ENCODE measurements around the gene NPW. TPM values are rescaled to one million over a fixed set of nuclear protein-coding genes. Genes with fewer than 3 reads are reported as not detected.

The NPW gene
- total RNA-seq, 1 donor from 2014 or later = 0.80 TPM

DNA sequence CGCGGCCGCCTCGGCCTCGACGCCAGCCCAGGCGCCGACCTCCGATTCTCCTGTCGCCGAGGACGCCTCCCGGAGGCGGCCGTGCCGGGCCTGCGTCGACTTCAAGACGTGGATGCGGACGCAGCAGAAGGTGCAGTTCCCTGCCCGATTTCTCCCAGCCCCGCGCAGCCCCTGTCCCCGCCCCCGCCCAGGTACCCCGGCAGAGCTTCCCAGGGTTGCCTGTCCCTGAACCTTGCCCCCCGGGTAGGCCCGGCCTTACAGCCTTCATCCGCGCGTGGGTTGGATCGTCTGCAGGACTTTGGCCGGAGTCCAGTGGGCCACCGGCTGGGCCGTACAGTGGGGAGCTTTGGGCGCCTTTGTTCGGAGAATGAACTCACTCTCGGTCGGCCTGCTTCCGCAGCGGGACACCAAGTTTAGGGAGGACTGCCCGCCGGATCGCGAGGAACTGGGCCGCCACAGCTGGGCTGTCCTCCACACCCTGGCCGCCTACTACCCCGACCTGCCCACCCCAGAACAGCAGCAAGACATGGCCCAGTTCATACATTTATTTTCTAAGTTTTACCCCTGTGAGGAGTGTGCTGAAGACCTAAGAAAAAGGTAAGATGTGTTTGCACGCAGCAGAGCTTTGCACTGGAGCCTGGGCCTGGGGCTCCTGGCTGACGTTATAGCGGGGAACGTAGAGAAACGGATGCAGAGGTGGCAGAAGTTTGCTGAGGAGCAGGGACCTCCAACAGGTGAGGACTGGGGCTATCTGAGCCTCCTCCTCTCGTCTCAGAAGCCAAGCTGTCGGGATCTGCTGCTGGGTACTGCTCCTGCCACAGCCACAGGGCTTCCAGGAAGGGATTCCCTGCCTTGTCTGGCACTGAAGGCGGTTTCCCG is 35.0 kb upstream of the NPW start:
- no peak for ATAC-seq

DNA sequence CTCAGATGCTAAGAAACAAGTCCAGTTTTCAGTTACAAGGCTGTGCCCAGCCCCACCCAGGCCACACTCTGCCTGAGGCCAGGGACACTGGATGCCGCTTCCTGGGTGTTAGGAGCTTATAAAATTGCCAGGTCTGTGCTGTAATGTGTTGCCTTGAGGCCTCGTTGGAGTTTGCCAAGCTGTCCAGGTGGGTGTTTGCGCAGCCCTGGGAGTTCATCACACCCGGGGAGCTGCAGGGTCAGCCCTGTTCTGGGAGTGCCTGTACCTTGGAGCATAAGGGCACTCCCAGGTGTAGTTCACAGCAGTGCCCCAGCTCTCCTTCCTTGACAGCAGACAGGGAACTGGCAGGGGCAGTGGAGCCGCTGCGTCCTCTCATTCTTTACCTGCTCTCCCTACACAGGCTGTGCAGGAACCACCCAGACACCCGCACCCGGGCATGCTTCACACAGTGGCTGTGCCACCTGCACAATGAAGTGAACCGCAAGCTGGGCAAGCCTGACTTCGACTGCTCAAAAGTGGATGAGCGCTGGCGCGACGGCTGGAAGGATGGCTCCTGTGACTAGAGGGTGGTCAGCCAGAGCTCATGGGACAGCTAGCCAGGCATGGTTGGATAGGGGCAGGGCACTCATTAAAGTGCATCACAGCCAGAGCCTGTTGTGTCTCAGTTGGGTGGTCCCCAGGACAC is 34.0 kb upstream of the NPW start:
- ATAC-seq = peak; percentile 6

DNA sequence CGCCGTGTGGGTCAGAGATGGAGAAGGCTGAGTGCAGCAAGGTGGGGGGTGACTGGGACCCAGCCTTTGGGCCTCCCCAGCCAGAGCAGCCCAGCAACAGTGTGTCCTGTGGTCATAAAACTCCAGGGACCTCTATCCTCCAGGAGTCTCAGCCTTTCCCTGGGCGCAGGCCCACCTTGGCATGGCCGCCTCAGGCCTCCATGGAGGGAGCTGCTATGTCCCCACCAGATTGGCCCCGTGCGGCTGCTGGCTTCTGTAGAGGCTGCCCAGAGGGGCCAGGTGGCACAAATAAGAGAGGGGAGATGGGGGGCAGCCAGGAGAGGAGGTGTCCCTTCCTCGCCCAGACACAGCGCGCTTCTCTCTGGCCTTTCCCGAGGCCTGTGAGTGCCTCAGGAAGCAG is 32.4 kb upstream of the NPW start:
- ATAC-seq = no peak

DNA sequence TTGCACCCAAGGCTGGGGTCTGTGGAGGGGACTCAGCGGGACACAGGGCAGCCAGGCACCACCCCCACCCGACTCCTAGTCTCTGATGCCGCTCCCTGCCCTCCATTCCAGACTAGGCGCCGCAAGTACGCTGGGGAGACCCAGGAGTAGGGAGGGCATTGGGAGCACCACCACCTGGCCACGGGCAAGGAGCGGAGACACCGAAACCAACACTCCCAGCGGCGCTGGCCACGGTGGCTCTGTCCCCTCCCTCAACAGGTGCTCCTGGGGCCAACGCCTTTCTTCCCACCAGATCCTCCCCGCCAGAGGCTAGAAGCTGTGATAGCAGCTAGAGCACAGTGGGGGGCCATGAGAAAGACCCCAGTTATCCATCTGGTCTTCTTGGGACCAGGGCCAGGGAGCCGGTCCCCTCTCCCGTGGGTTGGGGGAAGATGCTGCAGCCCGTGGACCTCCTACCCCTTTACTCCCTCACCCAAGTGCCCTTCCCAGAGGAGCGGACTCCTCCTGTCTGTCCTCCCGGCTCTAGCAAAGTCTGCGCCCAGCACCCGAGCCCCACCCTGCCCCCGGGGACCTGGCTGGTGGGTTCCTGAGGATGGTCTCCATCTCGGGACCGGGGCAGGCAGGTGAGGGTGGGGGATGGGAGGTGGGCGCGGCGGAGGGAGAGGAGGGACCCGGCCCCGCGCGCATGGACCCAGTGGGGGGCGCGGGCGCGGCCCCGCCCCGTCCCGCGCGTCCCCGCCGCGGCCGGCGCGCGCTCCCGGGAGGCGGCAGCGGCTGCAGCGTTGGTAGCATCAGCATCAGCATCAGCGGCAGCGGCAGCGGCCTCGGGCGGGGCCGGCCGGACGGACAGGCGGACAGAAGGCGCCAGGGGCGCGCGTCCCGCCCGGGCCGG is 30.1 kb upstream of the NPW start, which contains the start of gene SYNGR3:
Gene SYNGR3, plus strand, starts transcription at position 762 of the 892 bp plus-strand sequence. CDS start 133 bp downstream, outside the sequence.
- ATAC-seq = no peak

DNA sequence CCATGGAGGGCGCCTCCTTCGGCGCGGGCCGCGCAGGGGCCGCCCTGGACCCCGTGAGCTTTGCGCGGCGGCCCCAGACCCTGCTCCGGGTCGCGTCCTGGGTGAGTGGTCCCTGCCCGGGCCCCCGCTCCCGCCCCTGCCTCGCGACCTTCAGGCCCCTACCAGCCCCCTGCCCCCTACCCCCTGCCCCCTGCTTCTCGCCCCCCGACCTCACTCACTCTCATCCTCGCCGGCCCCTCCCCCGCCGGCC is 29.6 kb upstream of the NPW start:
- ATAC-seq = no peak

DNA sequence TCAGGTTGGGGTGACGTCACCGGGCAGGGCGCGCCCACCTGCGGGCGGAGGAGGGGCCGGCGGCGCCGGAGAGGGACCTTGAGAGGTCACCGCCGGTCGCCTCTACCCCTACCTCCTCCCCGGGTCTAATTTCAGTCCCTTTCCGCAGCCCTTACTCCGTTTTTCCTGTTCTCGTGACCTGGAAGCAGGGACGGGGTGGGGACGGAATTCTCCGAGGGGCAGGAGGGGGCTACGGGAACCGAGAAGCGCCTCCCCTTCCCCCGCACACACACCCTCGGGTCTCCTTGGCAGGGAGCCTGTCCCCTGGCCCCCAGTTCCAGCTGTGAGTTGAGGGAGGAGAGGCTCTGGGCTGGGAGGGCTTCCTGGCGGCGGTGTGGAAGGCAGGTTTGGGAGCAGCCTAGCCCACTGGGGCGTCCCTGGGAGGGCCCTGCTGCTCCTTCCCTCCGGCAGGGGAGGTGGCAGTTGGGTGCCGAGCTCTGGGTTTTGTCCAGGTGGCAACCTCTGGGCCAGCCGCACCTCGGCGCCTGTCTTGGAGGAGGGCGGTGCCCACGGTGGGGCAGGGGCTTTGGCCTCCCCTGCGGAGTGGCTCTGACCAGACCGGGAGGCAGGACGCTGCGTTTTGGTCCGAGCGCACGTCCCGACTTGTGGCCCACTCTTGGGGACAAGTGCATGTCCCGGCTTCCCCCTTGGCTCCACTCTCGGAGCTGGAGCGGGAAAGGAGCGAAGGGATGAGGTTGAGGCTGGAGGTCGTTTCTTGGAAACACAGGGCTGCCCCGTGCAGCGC is 29.0 kb upstream of the NPW start:
- no peak for ATAC-seq

DNA sequence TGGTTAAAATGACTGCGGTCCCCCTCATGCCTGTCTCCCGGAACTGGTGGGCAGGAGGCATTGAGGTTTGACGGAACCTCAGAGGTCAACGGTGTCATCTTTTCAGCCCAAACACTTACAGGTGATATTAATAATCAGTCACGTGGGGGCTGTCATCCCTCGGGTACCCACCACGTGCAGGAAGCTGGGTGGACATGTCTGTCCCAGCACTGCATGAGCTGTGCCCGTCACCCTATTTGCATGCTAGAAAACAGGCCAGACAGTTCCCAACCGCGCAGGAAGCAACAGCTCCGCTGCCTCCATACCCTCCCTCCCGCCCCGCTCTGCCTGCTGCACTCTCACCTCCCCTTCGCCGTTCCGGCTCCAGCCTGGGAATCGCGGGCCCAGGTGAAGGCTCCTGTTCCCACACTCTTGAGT is 28.4 kb upstream of the NPW start:
- peak; percentile 37 for ATAC-seq

DNA sequence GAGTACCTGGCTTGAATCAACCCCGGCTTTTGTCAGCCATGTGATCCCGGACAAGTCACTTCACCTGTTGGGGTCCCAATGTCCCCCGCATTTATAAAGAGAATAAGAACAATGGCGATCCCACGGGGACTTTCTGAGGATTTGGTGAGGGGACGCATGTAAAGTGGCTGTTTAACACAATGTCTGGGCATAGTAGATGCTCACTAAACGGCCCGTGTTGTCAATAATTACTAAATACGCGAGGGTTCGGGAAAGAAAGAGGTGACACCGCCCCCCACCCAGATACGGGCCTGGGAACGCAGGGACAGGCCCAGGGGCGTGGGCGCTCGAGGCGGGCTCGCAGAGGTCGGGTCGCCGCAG is 28.0 kb upstream of the NPW start:
- no peak for ATAC-seq

DNA sequence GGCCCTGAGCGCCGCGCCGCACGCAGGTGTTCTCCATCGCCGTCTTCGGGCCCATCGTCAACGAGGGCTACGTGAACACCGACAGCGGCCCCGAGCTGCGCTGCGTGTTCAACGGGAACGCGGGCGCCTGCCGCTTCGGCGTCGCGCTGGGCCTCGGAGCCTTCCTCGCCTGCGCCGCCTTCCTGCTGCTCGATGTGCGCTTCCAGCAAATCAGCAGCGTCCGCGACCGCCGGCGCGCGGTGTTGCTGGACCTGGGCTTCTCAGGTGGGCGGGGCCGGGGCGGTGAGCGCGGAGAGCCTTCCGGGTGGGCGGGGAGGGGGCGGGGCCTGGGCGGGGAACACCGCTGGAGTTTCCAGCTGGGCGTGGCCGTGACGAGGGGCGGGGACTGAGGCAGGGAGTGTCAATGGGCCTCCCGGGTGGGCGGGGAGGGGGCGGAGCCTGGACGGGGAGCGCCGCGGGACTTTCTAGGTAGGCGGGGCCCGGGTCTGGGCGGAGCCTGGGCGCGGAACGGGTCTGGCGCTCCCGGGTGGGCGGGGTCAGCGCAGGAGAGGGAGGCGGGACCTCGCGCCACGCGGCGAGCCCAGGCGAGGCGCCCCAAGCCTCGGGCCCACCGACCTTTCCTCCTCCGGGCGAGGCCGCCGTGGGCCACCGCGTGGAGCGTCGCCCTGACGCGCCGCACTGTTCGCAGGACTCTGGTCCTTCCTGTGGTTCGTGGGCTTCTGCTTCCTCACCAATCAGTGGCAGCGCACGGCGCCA is 27.5 kb upstream of the NPW start:
- ATAC-seq = peak; percentile 84

DNA sequence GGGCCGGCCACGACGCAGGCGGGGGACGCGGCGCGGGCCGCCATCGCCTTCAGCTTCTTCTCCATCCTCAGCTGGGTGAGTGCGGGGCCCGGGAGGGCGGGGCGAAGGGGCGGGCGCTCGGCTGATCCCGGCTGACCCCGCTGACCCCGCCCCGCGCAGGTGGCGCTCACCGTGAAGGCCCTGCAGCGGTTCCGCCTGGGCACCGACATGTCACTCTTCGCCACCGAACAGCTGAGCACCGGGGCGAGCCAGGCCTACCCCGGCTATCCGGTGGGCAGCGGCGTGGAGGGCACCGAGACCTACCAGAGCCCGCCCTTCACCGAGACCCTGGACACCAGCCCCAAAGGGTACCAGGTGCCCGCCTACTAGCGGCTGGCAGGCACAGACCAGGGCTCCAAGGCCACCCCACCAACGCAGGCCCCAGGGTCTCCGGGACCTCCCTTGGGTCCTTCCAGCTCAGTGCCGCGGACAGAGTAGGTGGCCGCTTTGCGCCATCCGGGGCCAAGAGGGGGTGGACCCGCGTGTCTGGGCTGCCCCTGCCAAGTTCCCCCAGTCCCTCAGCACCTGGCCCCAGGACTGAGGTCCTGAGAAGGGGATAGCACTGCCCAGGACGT is 26.8 kb upstream of the NPW start:
- ATAC-seq = peak; percentile 1

DNA sequence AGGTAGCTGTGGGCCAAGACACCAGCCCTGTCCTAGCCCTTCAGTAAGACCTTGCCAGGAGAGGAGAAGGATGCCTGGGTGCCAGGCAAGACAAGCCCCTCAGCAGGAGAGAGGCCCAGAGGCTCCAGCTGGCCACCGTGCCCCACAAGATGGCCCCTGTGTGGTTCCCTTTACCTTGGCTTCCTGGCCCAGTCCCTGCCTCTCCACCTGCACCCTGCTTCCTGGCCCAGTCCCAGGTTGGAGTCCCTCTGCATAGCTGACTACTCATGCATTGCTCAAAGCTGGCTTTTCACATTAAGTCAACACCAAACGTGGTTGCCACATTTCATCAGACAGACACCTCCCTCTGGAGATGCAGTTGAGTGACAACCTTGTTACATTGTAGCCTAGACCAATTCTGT is 25.9 kb upstream of the NPW start:
- peak; percentile 39 for ATAC-seq

DNA sequence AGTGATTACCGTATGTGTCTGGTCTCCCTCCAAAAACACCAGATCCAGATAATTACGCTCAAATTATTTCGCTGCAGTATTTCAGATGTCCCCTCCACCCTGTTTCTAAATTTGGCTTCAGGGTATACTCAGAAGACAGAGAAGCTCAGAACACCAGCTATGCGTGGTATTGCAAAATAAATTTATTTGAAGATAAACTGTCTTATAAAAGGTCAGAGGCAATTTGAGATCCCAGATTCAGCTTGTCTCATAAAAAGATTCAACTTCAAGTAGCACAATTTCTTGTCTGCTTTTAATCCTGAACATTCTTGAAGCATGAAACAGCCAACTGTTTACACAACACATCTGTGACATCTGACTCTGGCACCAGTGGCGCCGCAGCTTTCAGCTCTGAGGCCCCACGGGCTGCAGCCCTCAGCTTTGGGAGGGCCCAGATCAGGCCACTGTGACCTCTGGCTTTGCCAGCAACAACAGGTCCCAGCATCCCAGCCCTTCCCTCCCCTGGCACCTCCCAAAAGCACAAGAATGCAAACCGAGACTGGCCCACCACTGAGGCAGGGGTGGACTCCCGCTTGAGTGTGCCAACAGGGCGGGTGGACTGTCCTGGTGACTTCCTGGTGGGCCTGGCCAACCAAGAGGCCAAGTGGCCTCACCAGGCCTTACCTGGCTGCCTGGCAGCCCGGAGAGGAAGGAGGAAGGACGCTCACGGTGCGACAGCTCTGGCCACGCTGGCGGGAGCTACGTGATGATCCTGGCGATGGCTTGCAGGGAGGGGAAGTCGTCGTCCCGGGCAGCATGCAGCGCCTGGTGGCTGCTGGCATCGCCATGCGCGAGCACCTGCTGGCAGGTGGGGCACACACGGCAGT is 21.9 kb upstream of the NPW start:
- ATAC-seq = no peak

DNA sequence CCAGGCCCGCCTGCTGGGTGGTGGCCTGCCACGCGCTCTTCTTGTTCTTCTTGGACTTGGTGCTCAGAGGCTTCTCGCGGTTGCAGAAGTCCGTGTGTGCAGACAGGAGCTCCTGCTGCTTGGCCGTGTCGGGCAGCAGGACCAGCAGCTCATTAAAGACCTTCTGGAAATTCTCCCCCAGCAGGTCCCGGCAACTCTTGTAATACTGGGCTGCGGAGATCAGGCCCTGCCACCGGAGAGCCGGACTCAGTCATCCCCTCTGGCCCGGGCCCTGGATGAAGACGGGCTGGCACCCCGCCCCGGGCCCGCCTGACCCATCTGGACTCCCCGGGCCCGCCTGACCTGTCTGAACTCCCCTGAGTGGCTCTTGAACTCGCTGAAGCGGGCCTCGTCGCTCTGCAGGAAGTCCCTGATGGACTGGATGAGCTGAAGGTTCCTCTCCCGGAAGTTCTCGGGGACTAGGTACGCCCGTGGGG is 21.2 kb upstream of the NPW start:
- peak; percentile 7 for ATAC-seq

DNA sequence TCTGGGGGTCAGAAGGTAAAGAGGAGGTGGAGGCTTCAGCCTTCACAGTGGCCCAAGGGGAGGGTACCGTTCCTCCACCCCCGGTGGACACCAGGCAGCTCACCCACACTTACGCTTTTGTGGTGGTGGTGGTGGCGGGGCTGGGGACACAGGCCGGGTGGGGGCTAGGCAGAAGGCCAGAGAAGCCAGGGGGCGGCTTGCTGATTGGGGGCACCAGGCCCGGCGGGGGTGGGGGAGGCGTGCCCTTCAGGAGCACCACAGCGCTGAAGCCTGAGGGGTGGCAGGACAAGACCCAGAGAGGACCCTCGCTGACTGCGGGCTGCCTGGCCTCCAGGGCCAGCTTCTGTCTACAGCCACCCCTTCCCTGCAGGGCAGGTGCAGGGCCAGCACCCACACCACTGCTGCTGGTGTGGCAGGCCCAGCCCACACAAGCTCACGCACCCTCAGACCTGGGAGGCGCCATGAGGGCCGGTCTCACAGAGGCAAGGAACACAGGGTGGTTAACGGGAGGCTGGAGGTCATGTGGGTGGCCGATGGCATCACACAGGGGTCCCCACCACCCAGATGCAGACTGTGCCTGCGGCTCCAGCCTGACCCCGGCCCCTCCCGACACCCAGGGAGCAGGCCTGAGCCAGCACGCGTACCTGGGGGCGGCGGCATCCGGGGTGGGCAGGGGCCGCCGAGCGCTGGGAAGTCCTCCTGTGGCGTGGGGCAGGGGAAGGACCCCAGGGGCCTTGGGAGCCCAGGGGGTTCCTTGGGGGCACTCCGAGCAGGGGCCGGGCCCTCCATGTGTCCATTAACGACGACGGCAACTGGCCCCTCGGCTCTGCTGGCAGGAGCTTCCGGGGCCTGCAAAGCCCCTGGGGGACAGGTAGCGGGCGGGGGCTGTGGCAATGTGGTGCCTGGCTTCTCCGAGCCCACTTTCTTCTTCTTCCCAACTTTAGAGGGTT is 20.5 kb upstream of the NPW start:
- no peak for ATAC-seq

DNA sequence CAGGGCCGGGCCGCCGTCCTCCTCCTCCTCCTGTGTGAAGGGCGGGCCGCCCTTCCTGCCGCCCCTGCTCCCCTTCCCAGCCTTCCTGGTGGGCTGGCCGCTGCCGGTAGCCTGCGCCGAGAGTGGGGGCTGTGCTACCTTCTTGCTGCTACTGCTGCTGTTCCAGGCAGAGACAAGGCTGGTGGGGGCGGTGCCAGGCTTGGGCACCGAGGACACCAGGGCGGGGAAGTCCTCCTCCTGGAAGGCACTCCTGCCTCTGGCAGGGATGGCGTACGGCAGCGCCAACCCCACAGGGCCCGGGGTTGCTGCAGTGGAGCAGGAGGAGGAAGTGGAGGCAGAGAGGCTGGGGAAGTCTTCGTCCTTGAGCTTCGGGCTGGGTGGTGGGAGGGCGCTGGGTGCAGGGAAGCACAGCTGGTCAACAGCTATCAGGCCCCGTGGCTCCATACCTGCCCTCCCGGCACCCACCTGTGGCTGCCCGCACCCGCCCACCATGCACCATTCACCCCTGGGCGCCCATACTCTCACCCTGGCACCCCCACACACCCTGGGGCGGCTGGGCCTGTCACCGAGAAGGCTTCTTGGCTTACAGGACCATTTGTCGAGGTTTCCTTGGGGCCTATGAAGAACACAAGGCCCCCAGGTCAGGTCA is 19.6 kb upstream of the NPW start:
- no peak for ATAC-seq

DNA sequence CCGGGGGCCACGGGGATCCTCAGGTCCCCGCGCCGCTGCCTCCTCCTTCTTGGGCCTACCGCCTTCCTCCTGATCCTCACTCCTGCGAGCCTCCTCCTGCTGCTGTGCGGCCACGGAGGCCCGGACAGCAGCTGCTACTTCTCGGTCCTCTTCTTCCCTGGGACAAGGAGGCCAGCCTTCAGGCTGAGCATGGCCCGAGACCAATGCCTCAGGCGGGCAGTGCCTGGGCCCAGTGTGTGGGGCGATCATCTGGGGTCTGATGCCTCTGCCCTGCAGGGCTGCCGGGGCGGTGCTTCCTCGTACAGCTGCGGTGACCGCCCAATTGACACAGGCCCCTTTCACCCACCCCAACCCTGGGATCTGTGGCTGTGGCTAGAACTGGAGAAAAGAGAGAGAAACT is 18.6 kb upstream of the NPW start:
- ATAC-seq = no peak

DNA sequence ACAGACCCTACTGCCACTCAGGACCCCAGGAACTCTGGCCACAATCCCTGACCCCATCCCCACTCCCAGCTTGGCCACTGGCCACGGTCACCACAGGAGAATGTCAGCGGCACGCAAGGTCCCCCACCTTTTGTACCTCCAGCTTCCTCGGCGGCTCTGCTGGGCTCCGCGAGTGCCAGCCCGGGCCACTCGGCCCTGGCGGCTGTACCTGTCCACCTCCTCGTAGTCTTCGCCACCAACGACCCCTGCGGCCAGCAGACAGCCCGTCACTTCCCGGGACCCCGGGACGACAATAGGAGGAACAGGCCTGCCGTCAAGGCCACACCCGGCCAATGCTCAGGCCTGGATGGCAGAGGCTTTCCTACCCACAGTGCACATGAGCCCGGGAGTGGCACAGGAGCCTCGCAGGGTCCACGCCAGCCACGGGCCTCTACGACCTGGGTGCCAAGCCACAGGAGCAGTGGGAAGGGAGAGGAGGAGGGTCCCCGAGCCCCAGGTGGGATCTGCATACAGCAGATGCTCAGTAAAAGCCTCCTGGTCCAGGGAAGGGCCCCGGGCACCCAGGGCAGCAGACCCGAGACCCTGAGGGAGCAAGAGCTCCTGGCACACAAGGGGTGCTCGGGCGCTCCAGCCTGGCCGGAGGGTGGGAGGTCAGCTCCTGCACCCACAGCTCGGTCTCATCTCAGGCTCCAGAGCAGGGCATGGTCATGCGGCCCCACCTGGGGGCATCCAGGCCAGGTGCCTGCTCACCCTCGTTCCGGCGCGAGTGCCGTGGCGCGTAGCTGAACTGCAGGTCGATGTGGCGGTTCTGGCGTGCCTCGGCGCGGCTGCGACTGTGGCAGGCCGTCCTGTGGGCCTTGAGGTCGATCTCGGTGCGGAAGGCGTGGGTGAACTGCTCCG is 17.9 kb upstream of the NPW start:
- ATAC-seq = no peak
